ENCODE measurements around the gene RIT2. TPM values are rescaled to one million over a fixed set of nuclear protein-coding genes. Genes with fewer than 3 reads are reported as not detected.
A peak's percentile ranks its signal among the peaks of the same experiment; 100 is the strongest.

Gene RIT2
- total RNA-seq, 1 donor from 2014 or later = not detected

GRCh38 chr18:42931491-42931890, 184.0 kb downstream of the RIT2 start:
- peak; percentile 26 to 57 for DNase-seq (ENCODE audit: low read depth in 2 of 2)

- DNase-seq (ENCODE audit: low read depth in 2 of 2) = peak in 1 of 2 donors; percentile 19
Observed at GRCh38 chr18:42929857-42930256, 185.6 kb downstream of the RIT2 start.

- no peak for DNase-seq (ENCODE audit: low read depth in 2 of 2)
Observed at GRCh38 chr18:42929181-42929580, 186.3 kb downstream of the RIT2 start.

GRCh38 chr18:42925036-42925435, 190.4 kb downstream of the RIT2 start:
- no peak for DNase-seq (ENCODE audit: low read depth in 2 of 2)

- DNase-seq (ENCODE audit: low read depth in 2 of 2) = no peak
Observed at GRCh38 chr18:42922363-42922762, 193.1 kb downstream of the RIT2 start.

GRCh38 chr18:42921226-42921737, 194.2 kb downstream of the RIT2 start:
- no peak for DNase-seq (ENCODE audit: low read depth in 2 of 2)

GRCh38 chr18:42920621-42921020, 194.9 kb downstream of the RIT2 start:
- no peak for DNase-seq (ENCODE audit: low read depth in 2 of 2)

GRCh38 chr18:42915299-42915698, 200.2 kb downstream of the RIT2 start:
- no peak for DNase-seq (ENCODE audit: low read depth in 2 of 2)

GRCh38 chr18:42914476-42914875, 201.0 kb downstream of the RIT2 start:
- DNase-seq (ENCODE audit: low read depth in 2 of 2) = no peak

GRCh38 chr18:42909095-42909494, 206.4 kb downstream of the RIT2 start:
- no peak for DNase-seq (ENCODE audit: low read depth in 2 of 2)

GRCh38 chr18:42906761-42907160, 208.7 kb downstream of the RIT2 start:
- no peak for DNase-seq (ENCODE audit: low read depth in 2 of 2)

- no peak for DNase-seq (ENCODE audit: low read depth in 2 of 2)
Observed at GRCh38 chr18:42901161-42901560, 214.3 kb downstream of the RIT2 start.

- DNase-seq (ENCODE audit: low read depth in 2 of 2) = no peak
Observed at GRCh38 chr18:42893977-42894376, 221.5 kb downstream of the RIT2 start.

- no peak for DNase-seq (ENCODE audit: low read depth in 2 of 2)
Observed at GRCh38 chr18:42892181-42892580, 223.3 kb downstream of the RIT2 start.

GRCh38 chr18:42891705-42892104, 223.8 kb downstream of the RIT2 start:
- no peak for DNase-seq (ENCODE audit: low read depth in 2 of 2)

- no peak for DNase-seq (ENCODE audit: low read depth in 2 of 2)
Observed at GRCh38 chr18:42883169-42883568, 232.3 kb downstream of the RIT2 start.

GRCh38 chr18:42882122-42882521, 233.4 kb downstream of the RIT2 start:
- no peak for DNase-seq (ENCODE audit: low read depth in 2 of 2)

- no peak for DNase-seq (ENCODE audit: low read depth in 2 of 2)
Observed at GRCh38 chr18:42872838-42873237, 242.6 kb downstream of the RIT2 start.

GRCh38 chr18:42864876-42865275, 250.6 kb downstream of the RIT2 start:
- DNase-seq (ENCODE audit: low read depth in 2 of 2) = no peak

- DNase-seq (ENCODE audit: low read depth in 2 of 2) = no peak
Observed at GRCh38 chr18:42861271-42861670, 254.2 kb downstream of the RIT2 start.

GRCh38 chr18:42860548-42860947, 254.9 kb downstream of the RIT2 start:
- no peak for DNase-seq (ENCODE audit: low read depth in 2 of 2)

GRCh38 chr18:42860011-42860410, 255.5 kb downstream of the RIT2 start:
- DNase-seq (ENCODE audit: low read depth in 2 of 2) = no peak

GRCh38 chr18:42854558-42854957, 260.9 kb downstream of the RIT2 start:
- no peak for DNase-seq (ENCODE audit: low read depth in 2 of 2)
